ENCODE results near the gene PRF1. TPM values are rescaled to one million over a fixed set of nuclear protein-coding genes. Genes with fewer than 3 reads are reported as not detected.
A peak's percentile ranks its signal among the peaks of the same experiment; 100 is the strongest.

Gene PRF1
- total RNA-seq, 1 donor from 2014 or later = 103 TPM

- no peak for DNase-seq (ENCODE audit: low spot score)
- Mint-ChIP-seq H3K4me3 (no peak overlapping the region), H3K27ac (no peak overlapping the region), H3K27me3 (ENCODE audit: insufficient read depth) (peaks cover 2% of the 10 kb centered on the region), H3K36me3 (ENCODE audit: low read depth) (peaks cover 31% of the 10 kb centered on the region), H3K4me1 (ENCODE audit: low read depth) (peaks cover 34% of the 10 kb centered on the region), H3K9me3 (no peaks in the 10 kb centered on the region)
- intact Hi-C loops (cut with micrococcal nuclease) = no loop called here
Measured at GRCh38 chr10:70596860-70597809, 5.4 kb downstream of the PRF1 start.

GRCh38 chr10:70596110-70596798 lies 6.3 kb downstream of the PRF1 start:
- no peak for DNase-seq (ENCODE audit: low spot score)
- H3K36me3 Mint-ChIP-seq (ENCODE audit: low read depth) = peaks cover 29% of the 10 kb centered on the region
- H3K4me3 Mint-ChIP-seq = no peak overlapping the region
- H3K9me3 Mint-ChIP-seq = no peaks in the 10 kb centered on the region
- H3K4me1 Mint-ChIP-seq (ENCODE audit: low read depth) = peaks cover 35% of the 10 kb centered on the region
- no peak overlapping the region for H3K27ac Mint-ChIP-seq
- intact Hi-C loops (cut with micrococcal nuclease) = no loop called here
- H3K27me3 Mint-ChIP-seq (ENCODE audit: insufficient read depth) = peaks cover 2% of the 10 kb centered on the region

- Mint-ChIP-seq H3K9me3 (no peaks in the 10 kb centered on the region), H3K4me3 (no peak overlapping the region), H3K4me1 (ENCODE audit: low read depth) (peaks cover 33% of the 10 kb centered on the region), H3K27me3 (ENCODE audit: insufficient read depth) (peaks cover 8% of the 10 kb centered on the region), H3K27ac (no peak overlapping the region), H3K36me3 (ENCODE audit: low read depth) (peaks cover 29% of the 10 kb centered on the region)
- intact Hi-C loops (cut with micrococcal nuclease) = loop anchor here (2.0 kb wide), 1 partner anchor 17 kb away; no protein-coding TSS in a partner anchor
- no peak for DNase-seq (ENCODE audit: low spot score)
Measured at GRCh38 chr10:70595566-70596016, 7.0 kb downstream of the PRF1 start.

- peak overlapping the region; percentile 46 for H3K27ac Mint-ChIP-seq
- DNase-seq (ENCODE audit: low spot score) = no peak
- intact Hi-C loops (cut with micrococcal nuclease) = loop anchor here (2.0 kb wide), 1 partner anchor 15 kb away; no protein-coding TSS in a partner anchor
- H3K4me1 Mint-ChIP-seq (ENCODE audit: low read depth) = peaks cover 33% of the 10 kb centered on the region
- H3K9me3 Mint-ChIP-seq = no peaks in the 10 kb centered on the region
- H3K27me3 Mint-ChIP-seq (ENCODE audit: insufficient read depth) = peaks cover 8% of the 10 kb centered on the region
- peaks cover 24% of the 10 kb centered on the region for H3K36me3 Mint-ChIP-seq (ENCODE audit: low read depth)
- no peak overlapping the region for H3K4me3 Mint-ChIP-seq
Measured at GRCh38 chr10:70594161-70594560, 8.4 kb downstream of the PRF1 start.

GRCh38 chr10:70593513-70593890 lies 9.0 kb downstream of the PRF1 start:
- H3K4me1 Mint-ChIP-seq (ENCODE audit: low read depth) = peaks cover 37% of the 10 kb centered on the region
- H3K9me3 Mint-ChIP-seq = no peaks in the 10 kb centered on the region
- intact Hi-C loops (cut with micrococcal nuclease) = no loop called here
- H3K4me3 Mint-ChIP-seq = no peak overlapping the region
- no peak overlapping the region for H3K27ac Mint-ChIP-seq
- peaks cover 19% of the 10 kb centered on the region for H3K36me3 Mint-ChIP-seq (ENCODE audit: low read depth)
- no peak for DNase-seq (ENCODE audit: low spot score)
- H3K27me3 Mint-ChIP-seq (ENCODE audit: insufficient read depth) = peaks cover 8% of the 10 kb centered on the region

- H3K4me3 Mint-ChIP-seq = no peak overlapping the region
- no peaks in the 10 kb centered on the region for H3K9me3 Mint-ChIP-seq
- H3K27me3 Mint-ChIP-seq (ENCODE audit: insufficient read depth) = peaks cover 8% of the 10 kb centered on the region
- H3K36me3 Mint-ChIP-seq (ENCODE audit: low read depth) = peaks cover 15% of the 10 kb centered on the region
- no peak overlapping the region for H3K27ac Mint-ChIP-seq
- DNase-seq (ENCODE audit: low spot score) = no peak
- H3K4me1 Mint-ChIP-seq (ENCODE audit: low read depth) = peaks cover 42% of the 10 kb centered on the region
- intact Hi-C loops (cut with micrococcal nuclease) = no loop called here
Measured at GRCh38 chr10:70592746-70593512, 9.6 kb downstream of the PRF1 start.

- no peak for DNase-seq (ENCODE audit: low spot score)
- Mint-ChIP-seq H3K9me3 (no peaks in the 10 kb centered on the region), H3K27me3 (ENCODE audit: insufficient read depth) (peaks cover 8% of the 10 kb centered on the region), H3K4me1 (ENCODE audit: low read depth) (peaks cover 43% of the 10 kb centered on the region), H3K36me3 (ENCODE audit: low read depth) (peaks cover 9% of the 10 kb centered on the region), H3K27ac (peak overlapping the region; percentile 49), H3K4me3 (peak overlapping the region; percentile 24)
- intact Hi-C loops (cut with micrococcal nuclease) = no loop called here
Measured at GRCh38 chr10:70592186-70592735, 10.3 kb downstream of the PRF1 start.

- Mint-ChIP-seq H3K4me1 (ENCODE audit: low read depth) (peaks cover 42% of the 10 kb centered on the region), H3K4me3 (no peak overlapping the region), H3K27ac (no peak overlapping the region), H3K36me3 (ENCODE audit: low read depth) (peaks cover 4% of the 10 kb centered on the region), H3K9me3 (no peaks in the 10 kb centered on the region), H3K27me3 (ENCODE audit: insufficient read depth) (peaks cover 8% of the 10 kb centered on the region)
- DNase-seq (ENCODE audit: low spot score) = no peak
- intact Hi-C loops (cut with micrococcal nuclease) = no loop called here
Measured at GRCh38 chr10:70590655-70591416, 11.7 kb downstream of the PRF1 start.

GRCh38 chr10:70589762-70590654 lies 12.5 kb downstream of the PRF1 start:
- Mint-ChIP-seq H3K4me1 (ENCODE audit: low read depth) (peaks cover 38% of the 10 kb centered on the region), H3K9me3 (no peaks in the 10 kb centered on the region), H3K27ac (no peak overlapping the region), H3K36me3 (ENCODE audit: low read depth) (peaks cover 4% of the 10 kb centered on the region), H3K4me3 (no peak overlapping the region), H3K27me3 (ENCODE audit: insufficient read depth) (peaks cover 8% of the 10 kb centered on the region)
- intact Hi-C loops (cut with micrococcal nuclease) = no loop called here
- no peak for DNase-seq (ENCODE audit: low spot score)

- no peaks in the 10 kb centered on the region for H3K9me3 Mint-ChIP-seq
- intact Hi-C loops (cut with micrococcal nuclease) = no loop called here
- H3K36me3 Mint-ChIP-seq (ENCODE audit: low read depth) = no peaks in the 10 kb centered on the region
- no peak overlapping the region for H3K4me3 Mint-ChIP-seq
- peaks cover 34% of the 10 kb centered on the region for H3K4me1 Mint-ChIP-seq (ENCODE audit: low read depth)
- peak overlapping the region; percentile 28 for H3K27ac Mint-ChIP-seq
- peaks cover 8% of the 10 kb centered on the region for H3K27me3 Mint-ChIP-seq (ENCODE audit: insufficient read depth)
- DNase-seq (ENCODE audit: low spot score) = no peak
Measured at GRCh38 chr10:70588859-70589570, 13.5 kb downstream of the PRF1 start.

- Mint-ChIP-seq H3K27me3 (ENCODE audit: insufficient read depth) (peaks cover 8% of the 10 kb centered on the region), H3K36me3 (ENCODE audit: low read depth) (no peaks in the 10 kb centered on the region), H3K4me3 (no peak overlapping the region), H3K4me1 (ENCODE audit: low read depth) (peaks cover 34% of the 10 kb centered on the region), H3K27ac (no peak overlapping the region), H3K9me3 (no peaks in the 10 kb centered on the region)
- intact Hi-C loops (cut with micrococcal nuclease) = no loop called here
- no peak for DNase-seq (ENCODE audit: low spot score)
Measured at GRCh38 chr10:70588255-70588654, 14.3 kb downstream of the PRF1 start.

Data from activated T-helper 1 cell treated with anti-CD3 and anti-CD28 coated beads, Interleukin-12 subunit alpha, Interleukin-12 subunit beta, Interleukin-2, Interleukin-4 antibody, amounts not matched to agents 30 ng/mL and 10 ng/mL and 1 ng/mL, durations not matched to agents 14 hours and 24 hours and 36 hours (primary cell).